ENCODE data around the gene SS18L1.

GRCh38 chr20:62135573-62136266 is 7.8 kb upstream of the SS18L1 start:
- TF ChIP-seq POLR2A (IDR thresholded peaks at IDR 0.05) (no peak), CTCF (IDR thresholded peaks at IDR 0.05) (no peak), POLR2AphosphoS5 (IDR thresholded peaks at IDR 0.05) (no peak), EP300 (IDR thresholded peaks at IDR 0.05) (no peak)

Measured in upper lobe of left lung (tissue), 4 donors.